Skin of body (tissue), 2 donors: ENCODE data around the gene DIAPH2. TPM values are rescaled to one million over a fixed set of nuclear protein-coding genes. Genes with fewer than 3 reads are reported as not detected.
"Not testable (repeated sequence)": the region's sequence is repeated elsewhere in the genome, so short reads cannot be mapped to it uniquely, and the experiment has no call there.

ENCODE experiments used
- DNase-seq: peaks from one replicate; lab custom pipeline; 2025; lab: John Stamatoyannopoulos, UW
- total RNA-seq: library from RNA; depleted of rRNA; stranded (reverse); fragments of >200 nt; gene quantifications from one replicate; pipeline ENCODE4 v1.2.3, GENCODE V29; 2014

The DIAPH2 gene
- total RNA-seq, 1 donor from 2014 or later = 24.5 TPM

DNA sequence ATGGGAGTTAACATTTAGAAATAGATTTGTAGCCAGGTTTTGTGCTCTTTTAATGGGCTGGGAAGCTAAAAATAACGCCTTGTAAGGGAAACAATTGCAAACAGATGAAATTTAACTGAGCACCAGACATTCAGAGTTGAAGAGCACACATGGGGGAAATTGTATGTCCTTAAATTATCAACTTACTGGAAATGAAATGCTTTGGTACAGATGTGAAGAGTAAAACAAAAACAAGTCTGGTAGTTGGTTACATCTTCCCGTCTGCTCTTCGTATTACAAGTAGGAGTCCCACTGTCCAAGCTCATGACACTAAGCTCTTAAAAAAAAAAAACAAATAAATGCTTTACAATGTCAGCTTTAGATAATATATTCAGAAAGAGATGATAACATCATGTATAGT lies 139.5 kb downstream of the DIAPH2 start:
- peak; percentile 13 for DNase-seq

DNA sequence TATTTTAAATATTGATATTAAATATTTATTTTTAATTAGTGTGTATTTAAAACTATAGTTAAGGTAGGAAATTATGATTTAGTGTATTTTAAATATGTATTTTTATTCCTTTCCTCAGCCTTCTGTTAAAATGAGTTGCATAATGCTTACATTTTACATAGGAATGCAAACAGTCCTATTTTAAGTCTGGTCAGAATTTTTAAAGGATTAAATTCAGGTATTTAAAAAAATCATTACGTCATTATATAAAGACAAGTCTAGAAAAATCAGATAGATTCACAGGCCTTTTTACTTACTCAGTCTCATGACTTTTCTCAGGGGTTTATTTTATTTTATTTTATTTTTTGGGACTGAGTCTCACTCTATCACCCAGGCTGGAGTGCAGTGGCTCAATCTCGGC lies 148.7 kb downstream of the DIAPH2 start:
- DNase-seq = no peak

DNA sequence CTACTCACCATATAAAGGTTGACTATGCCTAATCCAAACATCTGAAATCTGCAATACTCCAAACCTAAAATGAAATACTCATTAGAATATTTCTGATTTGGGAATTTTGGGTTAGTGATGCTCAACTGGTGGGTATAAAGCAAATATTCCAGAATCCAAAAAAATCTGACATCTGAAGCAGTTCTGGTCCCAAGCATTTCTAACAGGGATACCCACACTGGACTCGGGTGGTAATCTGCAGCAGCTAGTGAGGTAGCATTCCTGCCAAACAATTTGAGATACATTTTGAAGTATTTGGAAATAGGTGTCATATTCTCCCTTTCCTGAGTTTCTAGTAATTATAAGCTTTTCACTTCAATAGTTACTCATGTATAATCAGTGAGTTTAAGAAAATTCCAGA lies 149.5 kb downstream of the DIAPH2 start:
- DNase-seq = no peak

DNA sequence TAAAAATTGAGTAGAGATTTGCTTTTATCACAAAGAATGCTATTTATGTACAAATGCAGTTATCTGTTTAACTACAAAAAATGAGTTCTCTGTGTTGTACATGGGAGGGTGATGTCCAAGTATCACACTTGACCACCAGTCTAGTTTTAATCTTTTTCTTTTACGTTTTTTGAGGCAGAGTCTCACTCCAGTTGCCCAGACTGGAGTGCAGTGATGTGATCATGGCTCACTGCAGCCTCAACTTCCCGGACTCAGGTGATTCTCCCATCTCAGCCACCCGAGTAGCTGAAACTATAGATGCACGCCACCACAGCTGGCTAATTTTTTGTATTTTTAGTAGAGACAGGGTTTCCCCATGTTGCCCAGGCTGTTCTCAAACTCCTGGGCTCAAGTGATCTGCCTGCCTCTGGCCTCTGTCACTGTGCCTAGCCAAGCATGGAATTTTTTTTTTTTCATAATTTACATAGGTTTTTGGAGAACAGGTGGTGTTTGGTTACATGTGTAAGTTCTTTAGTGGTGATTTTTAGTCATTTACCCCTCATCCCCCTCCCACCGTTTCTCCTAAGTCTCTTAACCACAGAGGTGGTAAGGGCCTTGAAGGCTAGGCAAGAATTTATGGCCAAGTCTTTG lies 151.1 kb downstream of the DIAPH2 start:
- DNase-seq = no peak

DNA sequence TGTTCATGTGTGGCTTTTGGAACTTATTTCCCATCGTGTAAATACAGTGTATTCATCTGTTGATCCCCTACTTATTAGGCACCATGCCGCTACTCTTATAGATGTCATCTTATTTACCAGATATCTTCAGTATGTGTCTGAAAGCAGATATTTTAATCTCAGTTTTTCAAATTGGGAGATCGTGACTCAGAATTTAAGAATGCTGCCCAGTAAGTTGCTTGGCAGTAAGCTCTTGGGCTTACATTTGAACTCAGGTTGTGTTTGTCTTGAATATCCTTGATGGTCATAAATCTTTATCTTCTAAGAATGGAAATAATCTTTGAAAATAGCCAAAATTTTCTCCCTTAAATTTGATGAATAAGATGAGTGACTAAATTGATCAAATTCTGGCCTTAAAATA lies 153.2 kb downstream of the DIAPH2 start:
- no peak for DNase-seq

DNA sequence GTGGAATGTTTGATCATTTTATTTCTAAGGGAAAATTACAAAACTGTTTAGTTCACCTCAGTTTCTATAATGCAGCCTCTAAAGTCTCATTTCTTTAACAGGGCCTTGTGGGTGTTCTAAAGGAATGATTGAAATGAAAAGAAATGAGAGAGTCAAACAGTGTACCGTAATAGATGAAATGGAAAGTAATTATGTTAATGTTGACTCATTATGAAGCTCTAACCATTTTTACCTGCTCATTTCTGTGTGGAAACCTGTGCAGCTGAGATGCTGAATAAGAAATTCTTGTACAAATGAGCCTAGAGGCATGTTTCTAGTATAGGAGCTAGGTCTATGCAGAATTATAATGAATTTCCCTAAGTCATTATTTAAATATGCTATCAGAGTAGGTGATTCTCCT lies 153.9 kb downstream of the DIAPH2 start:
- DNase-seq = no peak

DNA sequence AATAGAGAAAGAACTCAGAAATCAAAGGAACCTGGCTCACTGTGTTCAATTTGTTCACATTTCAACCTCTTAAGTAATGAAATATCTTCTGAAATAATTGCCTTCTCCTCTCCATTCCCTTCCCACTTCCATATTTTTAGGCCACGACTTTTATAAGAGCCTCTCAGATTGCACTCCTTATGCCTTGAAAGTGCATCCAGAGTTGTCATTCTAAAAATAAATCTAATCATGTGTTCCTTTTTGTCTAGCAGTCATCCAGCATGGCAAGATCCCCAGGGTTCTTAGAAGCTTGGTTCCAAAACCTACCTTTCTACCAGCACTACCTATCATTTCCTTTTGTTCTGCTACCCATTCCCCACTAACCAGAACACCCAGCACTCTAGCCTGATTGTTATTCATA lies 156.7 kb downstream of the DIAPH2 start:
- no peak for DNase-seq

DNA sequence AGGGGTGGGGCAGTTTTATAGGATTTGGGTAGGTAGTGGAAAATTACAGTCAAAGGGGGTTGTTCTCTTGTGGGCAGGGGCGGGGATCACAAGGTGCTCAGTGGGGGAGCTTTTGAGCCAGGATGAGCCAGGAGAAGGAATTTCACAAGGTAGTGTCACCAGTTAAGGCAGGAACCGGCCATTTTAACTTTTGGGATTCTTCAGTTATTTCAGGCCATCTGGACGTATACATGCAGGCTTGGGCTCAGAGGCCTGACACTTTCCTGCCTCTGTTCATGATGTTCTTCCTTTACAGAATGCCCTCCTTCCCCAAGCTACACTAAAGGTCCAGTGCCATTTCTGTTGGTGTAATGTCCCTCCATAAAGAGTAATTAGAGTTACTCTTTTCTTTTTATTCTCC lies 157.2 kb downstream of the DIAPH2 start:
- DNase-seq = not testable (repeated sequence)

DNA sequence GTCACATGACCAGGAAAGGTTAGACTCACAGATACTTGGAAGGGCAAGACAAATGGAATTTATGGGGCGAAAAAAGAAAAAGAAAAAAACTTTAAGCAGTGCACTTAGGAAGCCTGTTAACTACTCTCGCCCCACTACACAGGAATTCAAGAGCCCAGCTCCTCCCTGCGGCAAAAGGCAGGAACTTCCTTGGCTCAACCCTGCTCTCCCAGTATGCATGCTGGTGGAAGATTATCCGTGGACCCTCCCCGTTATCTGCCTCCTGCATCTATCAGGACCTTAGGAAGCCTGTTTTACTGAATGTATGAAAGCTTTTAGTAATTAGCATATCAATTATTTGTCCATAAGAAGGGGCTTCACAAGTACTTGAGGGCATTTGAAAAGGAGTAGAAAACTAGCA lies 158.9 kb downstream of the DIAPH2 start:
- no peak for DNase-seq

DNA sequence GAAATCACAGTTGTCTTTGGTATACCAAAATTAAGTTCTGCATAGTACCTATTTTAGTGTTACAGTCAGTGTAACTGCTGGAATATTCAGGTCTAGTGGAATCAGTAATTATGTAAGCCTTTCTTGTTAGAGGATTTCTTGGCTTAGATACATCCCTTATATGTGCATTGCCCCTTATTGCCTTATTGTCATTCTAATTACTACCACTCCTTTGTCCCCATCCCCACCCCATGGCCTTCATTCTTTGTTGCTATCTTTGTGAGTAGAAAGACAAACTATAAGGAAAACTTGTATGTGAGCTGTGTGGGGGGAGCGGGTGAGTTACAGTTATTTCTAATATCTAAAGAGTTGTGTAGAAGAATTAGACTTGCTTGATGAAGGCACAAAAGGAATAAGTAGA lies 162.2 kb downstream of the DIAPH2 start:
- no peak for DNase-seq

DNA sequence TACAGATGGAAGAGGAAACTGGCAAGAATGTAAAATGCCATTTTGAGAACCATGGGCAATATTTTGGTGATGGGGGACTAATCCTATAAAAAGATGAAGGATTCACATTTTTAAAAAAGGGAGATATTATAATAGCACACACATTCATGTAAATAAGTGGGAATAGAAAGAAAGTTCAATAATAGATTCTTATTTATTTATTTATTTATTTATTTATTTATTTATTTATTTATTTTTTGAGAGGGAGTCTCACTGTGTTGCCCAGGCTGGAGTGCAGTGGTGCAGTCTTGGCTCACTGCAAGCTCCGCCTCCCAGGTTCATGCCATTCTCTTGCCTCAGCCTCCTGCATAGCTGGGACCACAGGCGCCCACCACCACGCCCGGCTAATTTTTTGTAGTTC lies 174.8 kb downstream of the DIAPH2 start:
- DNase-seq = not testable (repeated sequence)

DNA sequence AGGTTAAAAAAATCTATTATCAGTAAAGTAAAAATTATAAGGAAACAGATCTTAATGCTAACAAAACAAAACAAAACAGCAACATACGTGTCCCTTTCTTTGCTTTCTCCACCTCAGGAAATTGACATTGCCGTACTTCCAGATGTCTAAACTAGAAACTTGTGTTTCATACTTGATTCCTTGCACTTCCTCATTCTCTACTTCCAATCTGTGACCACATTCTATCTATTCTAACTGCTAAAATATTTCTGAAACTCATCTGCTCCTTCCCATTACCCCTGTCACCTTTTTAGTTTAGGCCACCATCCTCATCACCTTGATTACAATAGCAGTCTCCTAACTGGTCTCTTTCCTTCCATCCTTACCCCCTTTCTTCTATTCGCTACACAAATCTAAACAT lies 176.6 kb downstream of the DIAPH2 start:
- no peak for DNase-seq

DNA sequence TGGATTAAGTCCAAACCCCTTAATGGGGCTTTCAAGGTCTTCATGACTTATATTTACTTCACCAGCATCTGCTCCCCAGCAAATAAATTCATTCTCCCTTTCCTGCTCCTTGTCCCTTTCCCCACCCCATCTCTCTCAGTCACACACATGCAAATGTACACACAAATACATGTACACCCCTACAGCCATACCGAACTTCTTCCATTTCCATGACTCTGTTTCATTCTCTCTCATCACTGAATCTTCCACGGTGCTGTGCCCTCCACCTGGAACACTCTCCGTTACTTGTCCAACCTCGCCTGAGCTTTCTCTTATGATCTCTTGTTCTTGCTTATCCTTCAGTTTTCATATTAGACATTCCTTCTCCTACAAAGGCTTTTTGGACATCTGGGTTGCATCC lies 177.0 kb downstream of the DIAPH2 start:
- DNase-seq = no peak

DNA sequence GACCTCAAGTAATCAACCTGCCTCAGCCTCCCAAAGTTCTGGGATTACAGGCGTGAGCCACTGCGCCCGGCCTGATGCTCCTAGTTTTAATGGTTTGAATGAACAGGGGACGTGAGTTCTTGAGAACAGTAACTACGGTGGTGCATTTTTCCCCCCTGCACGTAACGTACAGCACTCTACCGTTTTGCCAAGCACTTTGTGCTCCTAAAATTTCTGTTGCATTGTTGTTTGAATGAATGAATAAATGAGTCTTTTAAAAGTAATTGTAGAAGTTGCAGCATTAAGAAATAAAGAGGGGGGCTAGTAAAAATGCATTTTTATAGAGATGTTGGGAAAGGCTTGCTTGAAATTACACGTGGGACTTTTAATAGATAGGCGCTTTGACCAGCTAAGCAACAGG lies 199.0 kb downstream of the DIAPH2 start, which contains the start of gene RPA4:
RPA4 (plus strand) TSS at position 301 of the 400 bp plus-strand sequence. CDS start 403 bp downstream, outside the sequence.
- DNase-seq = no peak

DNA sequence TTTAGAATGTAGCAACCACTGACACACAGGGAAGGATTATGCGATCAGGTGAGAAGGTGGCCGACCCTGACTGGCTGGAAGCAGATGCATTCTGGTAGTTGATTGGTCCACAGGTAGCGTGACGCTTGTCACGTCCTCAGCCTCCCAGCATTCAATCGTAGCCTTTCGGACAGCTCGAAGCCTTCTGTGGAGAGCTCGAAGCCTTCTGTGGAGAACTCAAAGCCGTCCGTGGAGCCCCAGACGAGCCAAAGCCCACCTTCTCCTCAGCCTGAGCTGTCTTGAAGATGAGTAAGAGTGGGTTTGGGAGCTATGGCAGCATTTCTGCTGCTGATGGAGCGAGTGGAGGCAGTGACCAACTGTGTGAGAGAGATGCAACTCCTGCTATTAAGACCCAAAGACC lies 199.4 kb downstream of the DIAPH2 start:
- DNase-seq = no peak

DNA sequence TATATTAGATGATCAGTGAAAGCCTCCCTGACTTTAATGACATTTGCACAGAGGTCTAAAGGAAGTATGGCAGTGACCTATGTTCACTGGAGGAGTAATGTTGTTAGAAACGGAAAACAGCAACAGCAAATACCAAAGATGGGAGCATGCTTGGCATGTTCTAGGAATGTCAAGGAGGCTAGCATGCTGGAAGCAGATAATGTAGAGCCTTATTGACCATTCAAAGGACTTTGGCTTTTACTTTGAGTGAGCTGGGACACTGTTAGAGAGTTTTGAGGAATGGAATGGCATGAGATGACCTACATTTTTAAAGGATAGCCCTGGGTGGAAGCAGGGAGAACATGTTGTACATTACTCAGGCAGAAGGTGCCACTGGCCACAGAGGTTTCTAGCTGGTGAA lies 205.1 kb downstream of the DIAPH2 start:
- DNase-seq = no peak

DNA sequence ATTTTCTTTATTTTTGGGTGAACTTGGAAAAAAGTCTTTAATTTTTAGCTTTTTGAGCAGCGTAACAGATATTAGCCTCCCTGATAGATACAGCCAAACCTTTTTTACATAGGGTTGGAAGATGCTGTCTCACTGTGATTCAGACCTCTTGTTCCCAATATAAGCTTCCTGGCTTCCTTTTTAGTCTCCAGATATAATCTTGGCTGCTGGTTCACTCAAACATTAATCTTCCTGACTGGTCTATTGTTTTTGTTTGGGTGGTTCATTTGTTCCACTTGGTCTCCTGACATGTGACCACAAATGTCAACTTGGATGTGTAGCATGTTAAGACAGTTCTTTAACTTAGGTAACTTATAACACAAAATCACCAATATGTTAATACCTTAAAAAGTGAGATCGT lies 222.1 kb downstream of the DIAPH2 start:
- DNase-seq = no peak

DNA sequence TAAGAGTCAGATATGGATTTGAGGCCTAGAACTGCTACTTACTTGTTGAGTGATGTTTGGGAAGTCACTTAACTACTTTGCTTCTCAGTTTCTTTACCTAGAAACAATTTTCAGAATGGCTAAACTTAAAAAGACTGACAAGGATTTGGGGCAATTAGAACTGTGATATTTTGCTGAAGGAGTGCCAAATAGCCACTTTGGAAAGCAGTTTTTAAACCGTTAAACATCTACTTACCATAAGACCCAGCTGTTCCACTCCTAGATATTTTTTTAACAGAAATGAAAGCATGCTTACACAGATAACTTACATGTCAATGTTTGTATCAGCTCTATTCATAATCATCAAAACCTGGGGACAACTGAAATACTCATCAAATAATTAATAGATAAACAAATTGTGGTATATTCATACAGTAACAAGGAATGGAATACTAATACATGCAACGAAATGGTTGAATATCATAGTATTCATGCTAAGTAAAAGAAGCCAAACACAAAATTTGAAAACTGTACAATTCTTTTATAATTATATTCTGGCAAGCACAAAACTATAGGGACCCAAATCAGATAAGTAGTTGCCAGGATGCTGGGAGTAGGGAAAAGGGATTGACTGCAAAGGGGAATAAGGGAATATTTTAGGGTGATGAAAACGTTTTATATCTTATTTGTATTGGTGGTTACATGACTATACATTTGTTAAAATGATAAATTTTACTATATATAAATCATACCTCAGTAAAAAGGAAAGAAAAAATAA lies 223.1 kb downstream of the DIAPH2 start:
- no peak for DNase-seq

DNA sequence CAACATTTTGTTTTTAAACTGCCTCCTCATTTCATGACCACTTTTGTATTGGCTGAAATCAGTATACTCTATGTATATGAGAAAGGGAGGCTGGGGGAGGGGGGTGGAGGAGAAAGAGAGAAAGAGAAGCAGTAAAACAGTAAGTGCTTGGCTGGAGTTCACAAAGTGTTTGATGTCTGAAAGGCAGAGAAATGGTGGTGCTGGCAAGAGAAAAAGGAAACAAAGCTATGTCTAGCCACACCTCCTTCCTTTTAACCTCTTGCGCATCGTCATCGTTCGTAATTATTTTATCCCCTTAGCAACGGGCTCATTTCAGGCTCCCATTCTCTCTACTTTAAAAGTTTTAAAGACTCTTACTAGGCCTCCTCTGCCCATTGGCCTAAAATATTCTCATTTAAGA lies 224.6 kb downstream of the DIAPH2 start:
- no peak for DNase-seq

DNA sequence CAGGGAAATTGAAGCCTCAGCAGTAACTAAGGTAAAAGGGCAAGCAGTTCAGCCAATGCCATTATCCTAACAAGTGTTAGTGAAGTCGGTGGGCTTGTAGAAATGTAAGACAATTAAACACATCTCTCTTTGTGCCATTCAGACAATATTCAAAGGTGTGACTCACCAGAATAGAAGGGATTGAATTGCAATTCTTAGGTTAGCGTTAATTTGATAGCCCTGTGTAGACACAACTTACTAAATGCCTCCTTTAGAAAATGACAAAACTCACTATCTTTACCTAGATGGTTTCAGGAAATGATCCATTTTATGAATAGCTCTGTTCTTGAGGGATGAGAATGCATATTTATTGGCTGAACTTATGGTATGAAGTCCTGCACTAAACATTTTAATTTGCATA lies 234.2 kb downstream of the DIAPH2 start:
- no peak for DNase-seq

DNA sequence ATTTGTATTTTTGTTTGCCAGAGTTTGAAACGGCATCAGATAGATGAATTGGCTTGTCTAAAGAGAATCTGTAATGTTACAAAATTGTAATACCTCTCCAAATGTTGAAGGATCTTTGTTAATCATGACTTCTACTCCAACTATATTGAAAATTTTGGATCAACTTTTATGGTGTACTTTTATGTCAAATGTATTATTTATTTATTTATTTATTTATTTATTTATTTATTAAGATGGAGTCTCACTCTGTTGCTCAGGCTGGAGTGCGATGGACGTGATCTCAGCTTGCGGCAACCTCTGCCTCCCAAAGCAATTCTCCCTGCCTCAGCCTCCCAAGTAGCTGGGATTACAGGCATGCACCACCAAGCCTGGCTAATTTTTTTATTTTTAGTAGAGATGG lies 235.0 kb downstream of the DIAPH2 start:
- no peak for DNase-seq

DNA sequence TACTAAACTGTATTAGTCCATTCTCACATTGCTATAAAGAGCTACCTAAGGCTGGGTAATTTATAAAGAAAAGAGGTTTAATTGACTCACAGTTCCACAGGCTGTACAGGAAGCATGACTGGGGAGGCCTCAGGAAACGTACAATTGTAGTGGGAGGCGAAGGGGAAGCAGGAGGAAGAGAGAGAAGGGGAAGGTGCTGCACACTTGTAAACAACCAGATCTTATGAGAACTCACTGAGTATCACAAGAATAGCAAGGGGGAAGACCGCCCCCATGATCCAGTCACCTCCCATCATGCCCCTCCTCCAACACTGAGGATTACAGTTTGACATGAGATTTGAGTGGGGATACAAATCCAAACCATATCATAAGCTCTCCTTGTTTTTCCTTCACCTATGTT lies 239.9 kb downstream of the DIAPH2 start:
- DNase-seq = no peak

DNA sequence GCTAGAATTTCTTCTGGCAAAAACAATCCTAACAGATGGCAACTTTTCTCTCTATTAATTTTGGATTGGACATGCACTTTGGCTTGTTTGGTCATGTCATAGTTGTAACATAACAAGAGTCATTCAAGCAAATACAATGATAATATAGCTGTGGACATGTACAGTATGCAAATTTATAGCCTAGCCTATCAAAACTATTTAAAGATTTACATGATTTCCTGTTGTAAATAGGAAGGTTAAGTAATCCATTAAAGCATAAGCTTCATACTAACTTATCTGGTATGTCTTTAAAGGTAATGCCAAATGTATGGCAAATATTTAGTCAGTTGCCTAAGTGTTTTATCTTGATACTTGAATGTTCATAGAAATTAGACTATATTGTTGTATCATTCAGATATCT lies 244.4 kb downstream of the DIAPH2 start:
- no peak for DNase-seq
